Measurements from ENCODE around the gene SLC9C2.
"Not testable (repeated sequence)": the region's sequence is repeated elsewhere in the genome, so short reads cannot be mapped to it uniquely, and the experiment has no call there.

Gene SLC9C2, protein sequence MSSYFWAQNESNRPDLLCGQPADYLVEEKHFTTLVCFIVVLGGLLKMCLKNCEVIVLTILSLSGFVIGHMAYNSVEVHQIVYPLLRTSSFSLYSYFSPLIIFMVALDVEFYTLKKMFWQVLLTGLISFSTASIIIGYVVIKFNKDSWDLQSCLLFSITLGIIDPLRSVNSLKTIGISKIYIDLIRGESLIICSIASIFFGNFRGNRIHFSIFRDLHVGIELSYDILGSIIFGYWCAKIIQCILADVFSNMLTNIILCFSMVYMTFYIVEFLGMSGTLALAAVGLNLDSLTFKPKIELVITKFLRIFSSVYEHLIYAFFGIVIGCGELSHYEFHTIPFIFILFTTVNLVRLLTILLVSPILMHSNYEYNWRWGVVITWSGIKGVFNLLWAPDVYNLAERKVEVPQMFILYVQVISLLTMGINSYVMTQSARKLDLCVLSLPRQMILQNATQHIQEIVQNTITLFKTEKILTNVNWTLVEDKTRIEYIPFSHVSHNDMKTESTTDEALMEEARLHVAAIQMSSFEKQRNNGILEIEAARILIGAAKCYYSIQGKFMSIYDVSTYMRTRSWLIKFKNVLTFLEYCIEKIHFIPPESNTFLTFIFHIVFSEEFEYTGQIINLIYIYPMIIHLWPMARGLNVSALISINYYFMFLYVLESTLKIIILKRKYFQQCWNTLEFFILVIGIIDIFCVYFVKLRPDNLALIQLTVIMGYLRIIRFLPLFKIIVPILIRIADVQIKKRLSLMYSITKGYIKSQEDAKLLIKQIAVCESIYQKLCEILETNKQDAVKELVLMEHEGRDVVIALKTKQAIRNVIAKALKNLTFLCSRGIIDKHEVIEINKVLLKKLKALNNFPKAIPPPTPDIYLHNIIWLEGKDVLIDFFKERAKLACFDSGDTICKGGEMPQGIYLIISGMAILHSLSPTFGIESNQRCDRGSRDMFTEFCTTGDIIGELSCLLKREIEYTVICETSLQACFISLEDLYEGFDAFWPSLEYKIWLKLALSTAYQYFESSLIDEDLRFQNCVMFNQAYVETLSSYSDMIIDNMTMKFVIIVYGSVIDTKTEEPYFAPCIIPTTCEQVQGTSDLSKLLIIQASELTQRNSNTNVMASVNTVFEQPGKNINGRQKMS

GRCh38 chr1:173603056-173603591, at the start of gene SLC9C2:
Gene SLC9C2 (minus strand): TSS chr1:173603072. CDS start chr1:173601776, 1,296 bp downstream.
- FAIRE-seq, result no peak
- DNase-seq (ENCODE audit: low spot score), result no peak

DNA sequence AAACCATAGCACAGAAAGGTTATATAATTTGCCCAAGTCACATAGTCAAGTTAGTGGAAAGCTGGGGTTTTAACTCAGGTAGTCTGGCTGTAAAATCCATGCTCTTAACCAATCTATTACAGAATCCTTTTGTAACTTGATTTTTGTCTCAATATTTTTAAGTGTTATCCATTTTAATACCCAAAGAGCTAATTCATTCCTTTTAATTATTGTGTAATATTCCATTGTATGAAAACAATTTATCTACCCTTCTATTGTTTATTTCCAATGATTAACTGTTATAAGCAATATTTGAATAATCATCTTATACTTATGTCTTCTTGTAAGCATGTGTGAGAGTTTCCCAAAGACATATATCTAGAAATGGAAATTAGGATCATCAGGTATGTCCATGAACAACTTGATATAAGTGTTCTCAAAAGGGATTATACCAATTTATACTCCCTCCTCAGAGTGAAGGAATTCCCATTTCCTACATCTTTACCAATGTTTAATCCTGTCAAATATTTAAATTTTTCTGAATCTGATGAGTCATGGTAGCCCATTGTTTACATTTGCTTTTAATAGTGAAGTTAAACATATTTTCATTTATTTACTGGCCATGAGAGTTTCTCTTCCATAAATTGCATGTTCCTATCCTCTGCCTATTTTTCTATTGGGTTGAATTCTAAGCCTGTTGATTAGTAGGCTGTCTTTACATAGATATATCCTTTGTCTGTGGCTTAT, 46.2 kb upstream of the SLC9C2 start:
- FAIRE-seq, result no peak
- DNase-seq (ENCODE audit: low spot score), result no peak

GRCh38 chr1:173646656-173647055, 43.8 kb upstream of the SLC9C2 start:
- no peak for FAIRE-seq

DNA sequence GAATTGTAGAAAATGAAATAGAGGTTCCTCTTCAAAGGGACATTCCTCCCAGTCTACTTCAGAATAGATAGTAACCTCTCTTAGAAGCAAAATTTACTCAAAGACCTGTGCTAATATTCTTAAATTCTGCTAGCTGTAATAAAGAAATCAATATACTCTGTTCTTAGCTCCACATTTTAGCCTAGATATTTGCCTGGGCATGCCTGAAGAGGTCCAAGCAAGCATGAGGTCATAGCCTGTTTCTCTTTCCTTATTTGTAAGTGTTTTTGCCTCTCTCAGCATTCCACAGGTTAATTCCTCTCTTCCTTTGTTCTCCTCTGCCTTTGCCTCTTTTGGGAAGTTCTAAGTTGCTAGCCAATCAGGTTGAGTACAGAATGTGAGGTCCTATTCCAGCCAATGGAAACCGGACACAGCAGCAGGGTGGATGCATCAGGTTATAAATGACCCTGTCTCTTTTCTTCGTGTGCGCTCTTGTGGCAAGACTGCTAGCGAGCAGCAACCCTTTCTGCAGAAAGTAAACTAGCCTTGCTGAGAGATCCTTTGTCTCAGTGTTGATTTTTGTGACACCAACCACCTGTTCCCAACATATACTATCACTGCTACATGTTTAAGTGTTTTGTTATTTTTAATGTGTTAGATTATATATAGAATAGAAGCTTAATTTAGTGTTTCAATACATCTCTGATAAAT, 39.7 kb upstream of the SLC9C2 start:
- FAIRE-seq, result not testable (repeated sequence)

More at GRCh38 chr1:173646656-173647055, 43.8 kb upstream of the SLC9C2 start:
- no peak for DNase-seq (ENCODE audit: low spot score)

GRCh38 chr1:173639102-173639501, 36.2 kb upstream of the SLC9C2 start:
- DNase-seq (ENCODE audit: low spot score) (no peak), FAIRE-seq (no peak)

More for the DNA sequence above, 39.7 kb upstream of the SLC9C2 start:
- DNase-seq (ENCODE audit: low spot score), result not testable (repeated sequence)

- DNase-seq (ENCODE audit: low spot score) (no peak), FAIRE-seq (no peak)
Observed at GRCh38 chr1:173638043-173639021, 35.5 kb upstream of the SLC9C2 start.

GRCh38 chr1:173637236-173638042, 34.6 kb upstream of the SLC9C2 start:
- FAIRE-seq; DNase-seq (ENCODE audit: low spot score): not testable (repeated sequence)

GRCh38 chr1:173635116-173635515, 32.2 kb upstream of the SLC9C2 start, which contains the start of gene TEX50:
Gene TEX50 (plus strand): TSS chr1:173635338. CDS start chr1:173635522, 184 bp downstream.
- DNase-seq (ENCODE audit: low spot score) (no peak), FAIRE-seq (no peak)

DNA sequence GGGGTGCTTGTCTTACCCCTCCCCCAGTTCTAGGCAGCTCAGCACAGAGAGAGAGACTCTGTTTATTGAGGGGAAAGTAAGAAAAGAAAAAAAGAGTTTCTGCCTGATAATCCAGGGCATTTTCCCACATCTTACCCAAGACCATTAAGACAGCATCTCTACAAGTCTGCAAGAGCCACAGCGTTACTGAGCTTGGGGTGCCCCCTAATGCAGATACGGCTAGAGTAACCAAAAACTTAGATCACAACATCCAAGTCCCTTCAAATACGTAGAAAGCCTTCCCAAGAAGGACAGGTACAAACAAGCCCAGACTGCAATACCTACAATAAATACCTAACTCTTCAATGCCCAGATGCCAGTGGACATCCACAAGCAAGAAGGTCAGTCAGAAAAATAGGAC, 26.0 kb upstream of the SLC9C2 start:
- FAIRE-seq, result no peak

DNA sequence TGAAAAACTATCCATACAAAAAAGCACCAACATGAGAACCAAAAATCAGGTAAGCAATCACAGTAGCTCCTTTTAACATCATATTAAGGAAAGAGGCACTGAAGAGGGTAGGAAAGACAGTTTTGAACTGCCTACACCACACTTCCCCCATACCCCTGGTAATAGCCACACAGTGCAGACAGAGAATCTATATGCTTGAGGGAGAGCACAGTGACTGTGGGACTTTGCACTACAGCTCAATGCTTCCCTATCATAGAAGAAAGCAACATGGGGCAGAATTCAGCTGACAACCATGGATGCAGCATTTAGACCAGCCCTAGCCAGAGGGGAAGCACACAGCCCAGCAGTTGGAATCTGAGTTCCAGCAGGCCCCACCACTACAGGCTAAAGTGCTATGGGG, 24.4 kb upstream of the SLC9C2 start:
- DNase-seq (ENCODE audit: low spot score) (no peak), FAIRE-seq (no peak)

More for the DNA sequence above, 26.0 kb upstream of the SLC9C2 start:
- DNase-seq (ENCODE audit: low spot score), result no peak

- DNase-seq (ENCODE audit: low spot score) (no peak), FAIRE-seq (no peak)
Observed at GRCh38 chr1:173616859-173617258, 14.0 kb upstream of the SLC9C2 start.

- not testable (repeated sequence) for FAIRE-seq; DNase-seq (ENCODE audit: low spot score)
Observed at GRCh38 chr1:173613086-173613485, 10.2 kb upstream of the SLC9C2 start.

GRCh38 chr1:173608503-173609216, 5.8 kb upstream of the SLC9C2 start:
- FAIRE-seq (no peak), DNase-seq (ENCODE audit: low spot score) (no peak)

DNA sequence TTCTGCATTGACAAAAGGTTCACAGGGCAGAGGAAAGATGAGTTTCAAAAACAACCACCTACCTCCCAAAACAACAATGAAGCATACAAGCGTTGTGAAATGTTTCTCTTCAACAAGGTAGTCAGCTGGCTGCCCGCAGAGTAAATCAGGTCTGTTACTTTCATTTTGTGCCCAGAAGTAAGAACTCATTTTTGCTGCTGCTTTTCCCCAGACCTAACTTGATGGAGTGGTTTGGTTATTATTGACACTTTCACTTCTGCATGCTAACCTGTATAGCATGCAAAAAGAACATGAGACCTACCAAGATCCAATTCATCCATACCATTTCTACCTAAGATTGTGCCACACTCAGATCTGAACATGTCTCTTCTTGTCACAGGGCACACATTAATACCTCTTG, 1.3 kb downstream of the SLC9C2 start:
- FAIRE-seq, result no peak
- no peak for DNase-seq (ENCODE audit: low spot score)

DNA sequence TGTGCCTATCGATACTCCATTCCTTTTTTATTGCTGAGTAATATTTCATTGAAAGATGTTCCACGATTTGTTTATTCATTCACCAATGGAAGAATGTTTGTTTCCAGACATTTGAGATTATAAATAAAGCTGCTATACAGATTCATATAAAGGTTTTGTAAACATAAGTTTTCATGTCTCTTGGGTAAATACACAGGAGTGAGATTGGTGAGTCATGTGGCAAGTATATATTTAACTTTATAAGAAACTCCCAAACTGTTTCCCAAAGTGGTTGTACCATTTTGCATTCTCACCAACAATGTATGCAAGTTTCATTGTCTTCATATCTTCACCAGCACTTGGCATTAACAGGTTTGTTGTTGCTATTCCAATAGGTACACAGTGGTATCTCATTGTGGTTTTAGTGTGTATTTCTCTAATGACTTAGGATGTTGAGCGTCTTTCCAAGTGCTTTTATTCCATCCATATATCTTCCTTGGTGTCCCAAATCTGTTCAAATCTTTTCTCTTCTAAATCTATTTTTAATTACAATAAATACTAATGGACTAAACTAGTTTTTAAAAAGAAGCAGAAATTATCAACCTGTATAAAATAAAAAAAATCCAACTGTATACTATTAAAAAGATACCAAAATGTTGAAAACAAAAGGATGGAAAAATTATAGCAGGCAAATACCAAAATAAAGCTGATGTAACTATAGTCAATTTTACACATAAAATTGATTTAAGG, 6.6 kb downstream of the SLC9C2 start:
- no peak for FAIRE-seq
- no peak for DNase-seq (ENCODE audit: low spot score)

GRCh38 chr1:173591138-173591537, 11.7 kb downstream of the SLC9C2 start:
- FAIRE-seq; DNase-seq (ENCODE audit: low spot score): not testable (repeated sequence)

Measured in RCC 7860 (cell line).